Endothelial cell of umbilical vein (primary cell): Measurements from ENCODE around the gene NLRP4.

Experiments used
- EZH2 ChIP-seq: IDR thresholded peaks from 2 replicates; pipeline ENCODE4 v1.6.1; 2012; ENCODE audit warnings: borderline replicate concordance, low read depth, mild to moderate bottlenecking, moderate library complexity, low read length, inconsistent platforms; ENCODE audit not compliant: severe bottlenecking
- FOS ChIP-seq: IDR thresholded peaks from 2 replicates; pipeline ENCODE4 v1.6.1; 2011; ENCODE audit warnings: mild to moderate bottlenecking, low read length, moderate library complexity, borderline replicate concordance; ENCODE audit not compliant: insufficient read depth
- GATA2 ChIP-seq: IDR thresholded peaks from 2 replicates; pipeline ENCODE4 v1.7.0; 2011; ENCODE audit warnings: low read depth, mild to moderate bottlenecking, moderate library complexity, mixed read lengths, low read length; ENCODE audit not compliant: insufficient read length, insufficient read depth
- MYC ChIP-seq: IDR thresholded peaks from one replicate; pipeline ENCODE4 v1.6.1; 2011; ENCODE audit warnings: mild to moderate bottlenecking, low read depth, low read length
- POLR2A ChIP-seq: IDR thresholded peaks from 2 replicates; pipeline ENCODE4 v1.6.1; 2012; ENCODE audit warnings: low read depth, mild to moderate bottlenecking, control low read depth, low read length
- POLR2AphosphoS5 ChIP-seq: IDR thresholded peaks from 2 replicates; pipeline ENCODE4 v1.6.1; 2012; ENCODE audit warnings: low read depth, mild to moderate bottlenecking, control low read depth, low read length, moderate library complexity; ENCODE audit not compliant: insufficient read depth
- TF ChIP-seq, protein P1 (sequence below), 2 donors: IDR thresholded peaks; 1 replicate in 1 of 2; 2 replicates in 1 of 2; pipeline ENCODE4 v1.5.1; 2011; ENCODE audit warnings: low read length in 2 of 2, mild to moderate bottlenecking in 2 of 2, moderate library complexity in 2 of 2, control low read depth in 1 of 2, inconsistent platforms in 1 of 2, low read depth in 1 of 2; ENCODE audit not compliant: insufficient read depth in 1 of 2; ENCODE audit errors: extremely low read depth in 1 of 2
- TF ChIP-seq, protein P2 (sequence below): IDR thresholded peaks from 2 replicates; pipeline ENCODE4 v1.6.1; 2011; ENCODE audit not compliant: insufficient read depth, insufficient read length

DNA sequence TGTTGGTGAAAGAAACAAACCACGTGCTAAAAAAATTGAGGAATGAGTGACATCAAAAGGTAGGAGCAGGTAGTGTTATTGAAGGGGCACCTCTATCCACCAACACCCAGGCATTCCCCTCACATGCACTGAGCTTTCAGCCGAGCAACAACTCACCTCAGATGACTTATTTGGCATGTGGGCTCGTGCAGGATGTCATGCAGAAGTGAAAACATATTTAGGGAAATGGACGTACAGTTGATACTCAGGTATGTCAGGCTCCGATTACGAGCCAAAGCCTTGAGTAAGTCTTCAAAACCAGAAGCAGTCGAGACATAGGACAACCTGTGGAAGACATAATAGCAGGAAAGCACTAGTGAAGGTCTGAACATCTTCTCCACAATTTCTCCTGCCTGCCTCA lies 34.9 kb upstream of the NLRP4 start:
- TF ChIP-seq, protein P1, sequence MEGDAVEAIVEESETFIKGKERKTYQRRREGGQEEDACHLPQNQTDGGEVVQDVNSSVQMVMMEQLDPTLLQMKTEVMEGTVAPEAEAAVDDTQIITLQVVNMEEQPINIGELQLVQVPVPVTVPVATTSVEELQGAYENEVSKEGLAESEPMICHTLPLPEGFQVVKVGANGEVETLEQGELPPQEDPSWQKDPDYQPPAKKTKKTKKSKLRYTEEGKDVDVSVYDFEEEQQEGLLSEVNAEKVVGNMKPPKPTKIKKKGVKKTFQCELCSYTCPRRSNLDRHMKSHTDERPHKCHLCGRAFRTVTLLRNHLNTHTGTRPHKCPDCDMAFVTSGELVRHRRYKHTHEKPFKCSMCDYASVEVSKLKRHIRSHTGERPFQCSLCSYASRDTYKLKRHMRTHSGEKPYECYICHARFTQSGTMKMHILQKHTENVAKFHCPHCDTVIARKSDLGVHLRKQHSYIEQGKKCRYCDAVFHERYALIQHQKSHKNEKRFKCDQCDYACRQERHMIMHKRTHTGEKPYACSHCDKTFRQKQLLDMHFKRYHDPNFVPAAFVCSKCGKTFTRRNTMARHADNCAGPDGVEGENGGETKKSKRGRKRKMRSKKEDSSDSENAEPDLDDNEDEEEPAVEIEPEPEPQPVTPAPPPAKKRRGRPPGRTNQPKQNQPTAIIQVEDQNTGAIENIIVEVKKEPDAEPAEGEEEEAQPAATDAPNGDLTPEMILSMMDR (IDR thresholded peaks at IDR 0.05; ENCODE audit: extremely low read depth in 1 of 2, insufficient read depth in 1 of 2, low read depth in 1 of 2, low read length in 2 of 2): no peak
- TF ChIP-seq EZH2 (no peak), POLR2A (no peak), MYC (no peak), POLR2AphosphoS5 (no peak), GATA2 (no peak), FOS (no peak)
- TF ChIP-seq, protein P2, sequence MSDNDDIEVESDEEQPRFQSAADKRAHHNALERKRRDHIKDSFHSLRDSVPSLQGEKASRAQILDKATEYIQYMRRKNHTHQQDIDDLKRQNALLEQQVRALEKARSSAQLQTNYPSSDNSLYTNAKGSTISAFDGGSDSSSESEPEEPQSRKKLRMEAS: no peak
